ENCODE measurements around the gene SLC1A3.

The SLC1A3 gene

GRCh38 chr5:36717131-36717695, 110.8 kb downstream of the SLC1A3 start (continued):
- no peak for TF ChIP-seq CSRNP3 (CRISPR knock-in tag; IDR thresholded peaks at IDR 0.05)
- no peak for TF ChIP-seq ARNTL (CRISPR knock-in tag; IDR thresholded peaks at IDR 0.05; ENCODE audit: borderline replicate concordance, low read depth)
- no peak for TF ChIP-seq CSDC2 (CRISPR knock-in tag; IDR thresholded peaks at IDR 0.05)
- TF ChIP-seq ESRRG (CRISPR knock-in tag; IDR thresholded peaks at IDR 0.05), result no peak
- TF ChIP-seq TCF4 (CRISPR knock-in tag; IDR thresholded peaks at IDR 0.05; ENCODE audit: borderline replicate concordance), result no peak
- TF ChIP-seq ZFP3 (CRISPR knock-in tag; IDR thresholded peaks at IDR 0.05), result no peak
- TF ChIP-seq, protein P1, sequence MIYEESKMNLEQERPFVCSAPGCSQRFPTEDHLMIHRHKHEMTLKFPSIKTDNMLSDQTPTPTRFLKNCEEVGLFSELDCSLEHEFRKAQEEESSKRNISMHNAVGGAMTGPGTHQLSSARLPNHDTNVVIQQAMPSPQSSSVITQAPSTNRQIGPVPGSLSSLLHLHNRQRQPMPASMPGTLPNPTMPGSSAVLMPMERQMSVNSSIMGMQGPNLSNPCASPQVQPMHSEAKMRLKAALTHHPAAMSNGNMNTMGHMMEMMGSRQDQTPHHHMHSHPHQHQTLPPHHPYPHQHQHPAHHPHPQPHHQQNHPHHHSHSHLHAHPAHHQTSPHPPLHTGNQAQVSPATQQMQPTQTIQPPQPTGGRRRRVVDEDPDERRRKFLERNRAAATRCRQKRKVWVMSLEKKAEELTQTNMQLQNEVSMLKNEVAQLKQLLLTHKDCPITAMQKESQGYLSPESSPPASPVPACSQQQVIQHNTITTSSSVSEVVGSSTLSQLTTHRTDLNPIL (CRISPR knock-in tag; IDR thresholded peaks at IDR 0.05; ENCODE audit: low read depth), result no peak

DNA sequence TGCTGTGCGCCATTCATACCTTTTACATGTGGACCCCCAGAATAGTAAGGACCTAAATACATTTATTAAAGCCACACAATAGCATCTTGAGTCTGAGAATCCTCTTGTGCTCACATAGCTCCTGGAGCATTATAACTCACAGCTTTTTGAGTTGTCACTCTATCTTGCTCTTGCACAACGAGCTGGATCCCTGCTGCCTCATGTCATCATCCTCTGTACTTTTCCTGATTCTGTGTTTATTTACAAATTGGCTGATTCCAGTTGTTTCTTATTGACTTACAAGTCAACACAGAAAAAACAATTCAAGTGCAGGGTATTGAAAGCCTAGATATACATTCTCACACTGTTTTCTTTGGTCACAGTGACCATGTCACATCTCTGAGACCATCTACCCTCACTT, 112.9 kb downstream of the SLC1A3 start:
- ATAC-seq, result no peak
- no peak for TF ChIP-seq POU6F1 (CRISPR knock-in tag; IDR thresholded peaks at IDR 0.05; ENCODE audit: borderline replicate concordance, low read depth)
- TF ChIP-seq ZFP30 (CRISPR knock-in tag; IDR thresholded peaks at IDR 0.05), result no peak
- TF ChIP-seq TCF4 (CRISPR knock-in tag; IDR thresholded peaks at IDR 0.05; ENCODE audit: borderline replicate concordance), result no peak
- no peak for TF ChIP-seq CSDC2 (CRISPR knock-in tag; IDR thresholded peaks at IDR 0.05)
- no peak for TF ChIP-seq SNAI2 (CRISPR knock-in tag; IDR thresholded peaks at IDR 0.05)
- TF ChIP-seq ZNF565 (CRISPR knock-in tag; conservative IDR thresholded peaks at IDR 0.05; ENCODE audit: low read depth), result no peak

DNA sequence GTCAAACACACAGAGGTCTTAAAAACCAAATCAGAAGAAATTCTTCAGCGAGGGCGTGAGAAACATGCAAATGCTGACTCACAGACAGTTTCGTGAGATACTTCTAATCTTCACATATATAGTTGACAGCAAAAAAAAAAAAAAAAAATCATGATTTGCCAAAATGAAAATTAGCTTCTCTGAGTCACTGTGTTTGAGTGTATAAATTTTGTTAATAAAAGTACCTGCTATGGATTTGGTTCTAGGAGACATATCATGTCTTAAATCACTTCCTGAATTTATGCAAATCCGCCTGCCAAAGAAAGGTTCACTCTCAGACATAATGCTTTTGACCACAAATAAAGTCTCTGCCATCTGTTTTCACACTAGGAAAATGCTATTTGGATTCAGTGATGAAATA, 114.3 kb downstream of the SLC1A3 start:
- ATAC-seq, result no peak
- TF ChIP-seq ZC3H10 (CRISPR knock-in tag; IDR thresholded peaks at IDR 0.05) (no peak), ZFP30 (CRISPR knock-in tag; IDR thresholded peaks at IDR 0.05) (no peak), ZNF8 (CRISPR knock-in tag; IDR thresholded peaks at IDR 0.05) (no peak), ESRRG (CRISPR knock-in tag; IDR thresholded peaks at IDR 0.05) (no peak), TSHZ2 (CRISPR knock-in tag; IDR thresholded peaks at IDR 0.05) (no peak), ISL1 (CRISPR knock-in tag; IDR thresholded peaks at IDR 0.05) (no peak)

DNA sequence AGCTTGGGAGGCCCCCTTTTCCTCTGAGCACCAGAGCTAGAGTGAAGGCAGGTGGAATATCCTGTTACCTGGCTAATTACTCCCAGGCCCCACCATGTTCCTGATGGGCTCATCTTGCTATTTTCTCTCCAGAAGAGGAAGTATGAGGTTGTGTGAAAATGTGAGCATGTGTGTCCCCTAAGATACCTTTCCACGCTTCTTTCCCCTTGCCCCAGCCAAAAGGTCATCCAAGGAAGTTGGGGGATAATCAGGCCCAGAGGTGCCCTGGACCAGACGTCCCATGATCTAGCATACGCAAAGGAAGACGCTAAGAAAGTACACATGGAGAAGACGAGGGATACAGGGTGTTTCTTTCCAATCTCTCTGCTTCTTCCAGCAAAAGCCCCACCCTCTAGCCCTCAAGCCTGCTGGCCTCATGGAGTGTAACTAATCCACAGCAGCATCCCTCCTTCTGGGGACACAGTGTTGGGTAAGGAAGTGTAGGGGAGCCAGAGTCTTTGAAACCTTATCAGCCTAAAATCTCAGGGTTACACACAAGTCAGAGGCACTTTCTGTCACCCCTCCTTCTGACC, 115.3 kb downstream of the SLC1A3 start:
- no peak for TF ChIP-seq TOX (CRISPR knock-in tag; IDR thresholded peaks at IDR 0.05; ENCODE audit: borderline replicate concordance)
- no peak for ATAC-seq

GRCh38 chr5:36722900-36723299, 116.5 kb downstream of the SLC1A3 start:
- ATAC-seq, result no peak
- TF ChIP-seq TSHZ2 (CRISPR knock-in tag; IDR thresholded peaks at IDR 0.05), result no peak
- TF ChIP-seq ESRRG (CRISPR knock-in tag; IDR thresholded peaks at IDR 0.05), result no peak
- no peak for TF ChIP-seq CSRNP3 (CRISPR knock-in tag; IDR thresholded peaks at IDR 0.05)
- no peak for TF ChIP-seq TOX (CRISPR knock-in tag; IDR thresholded peaks at IDR 0.05; ENCODE audit: borderline replicate concordance)
- TF ChIP-seq POU6F1 (CRISPR knock-in tag; IDR thresholded peaks at IDR 0.05; ENCODE audit: borderline replicate concordance, low read depth), result no peak
- TF ChIP-seq PPARA (CRISPR knock-in tag; IDR thresholded peaks at IDR 0.05; ENCODE audit: borderline replicate concordance), result no peak
- no peak for TF ChIP-seq TCF4 (CRISPR knock-in tag; IDR thresholded peaks at IDR 0.05; ENCODE audit: borderline replicate concordance)
- no peak for TF ChIP-seq GLIS3 (CRISPR knock-in tag; IDR thresholded peaks at IDR 0.05)
- no peak for TF ChIP-seq ZFP3 (CRISPR knock-in tag; IDR thresholded peaks at IDR 0.05)
- TF ChIP-seq SNAI2 (CRISPR knock-in tag; IDR thresholded peaks at IDR 0.05), result no peak
- no peak for TF ChIP-seq RARB (CRISPR knock-in tag; IDR thresholded peaks at IDR 0.05)
- TF ChIP-seq CSDC2 (CRISPR knock-in tag; IDR thresholded peaks at IDR 0.05), result no peak

All from SK-N-SH treated with all-trans-retinoic acid at 6 μM for 48 hours (cell line).